Neural cell (in vitro differentiated cells): Measurements from ENCODE around the gene LRRC45. TPM values are rescaled to one million over a fixed set of nuclear protein-coding genes. Genes with fewer than 3 reads are reported as not detected.

Experiments
- H2AFZ ChIP-seq: fragments of 200-600, 300-800 bp; sonication (generic), shearing (Covaris generic); 2 replicates; pipeline ENCODE4 v1.6.0; 2014; ENCODE audit warnings: low read depth, mild to moderate bottlenecking, antibody characterized with exemption, low read length, moderate library complexity
- H3F3A ChIP-seq: fragments of 200-600 bp; shearing (Covaris generic); 2 replicates; pipeline ENCODE4 v1.6.1; 2016; ENCODE audit warnings: mild to moderate bottlenecking, moderate library complexity, mixed read lengths, antibody characterized with exemption, low read length; ENCODE audit not compliant: insufficient read depth, poor library complexity, severe bottlenecking
- H3K27ac ChIP-seq: fragments of 200-600, 300-800 bp; sonication (generic), shearing (Covaris generic); 2 replicates; pipeline ENCODE4 v1.5.1; 2014; ENCODE audit warnings: mild to moderate bottlenecking, low read length, moderate library complexity
- H3K27me3 ChIP-seq: fragments of 300-800, 200-600 bp; sonication (generic), shearing (Covaris generic); 2 replicates; pipeline ENCODE4 v1.6.0; 2014; ENCODE audit warnings: mild to moderate bottlenecking, low read depth, low read length, moderate library complexity; ENCODE audit not compliant: insufficient read depth
- H3K36me3 ChIP-seq: fragments of 300-800, 200-600 bp; sonication (generic), shearing (Covaris generic); 2 replicates; pipeline ENCODE4 v1.5.1; 2014; ENCODE audit warnings: mild to moderate bottlenecking, antibody characterized with exemption, low read length, moderate library complexity; ENCODE audit not compliant: insufficient read depth
- H3K4me2 ChIP-seq: fragments of 300-800, 200-600 bp; sonication (generic), shearing (Covaris generic); 2 replicates; pipeline ENCODE4 v1.6.0; 2014; ENCODE audit warnings: mild to moderate bottlenecking, low read length
- H3K4me3 ChIP-seq: fragments of 300-800, 200-600 bp; sonication (generic), shearing (Covaris generic); 2 replicates; pipeline ENCODE4 v1.5.1; 2014; ENCODE audit warnings: mild to moderate bottlenecking, low read length, moderate library complexity
- H3K79me2 ChIP-seq: fragments of 200-600 bp; shearing (Covaris generic); replicated peaks from 2 replicates; pipeline ENCODE4 v1.6.0; 2014; ENCODE audit warnings: mild to moderate bottlenecking, low read length, moderate library complexity; ENCODE audit not compliant: insufficient read depth
- H3K9ac ChIP-seq: fragments of 300-800, 200-600 bp; sonication (generic), shearing (Covaris generic); 2 replicates; pipeline ENCODE4 v1.6.1; 2016; ENCODE audit warnings: mild to moderate bottlenecking, low read length, mixed read lengths
- H3K9me2 ChIP-seq: fragments of 200-600 bp; shearing (Covaris generic); 2 replicates; pipeline ENCODE4 v1.6.1; 2016; ENCODE audit warnings: mild to moderate bottlenecking, low read length, mixed read lengths; ENCODE audit not compliant: insufficient read depth
- H3K9me3 ChIP-seq: fragments of 200-600, 300-800 bp; sonication (generic), shearing (Covaris generic); 2 replicates; pipeline ENCODE4 v1.6.1; 2016; ENCODE audit warnings: mild to moderate bottlenecking, mixed run types, low read length, moderate library complexity, mixed read lengths
- H4K20me1 ChIP-seq: fragments of 200-600 bp; shearing (Covaris generic); 2 replicates; pipeline ENCODE4 v1.6.1; 2016; ENCODE audit warnings: mild to moderate bottlenecking, mixed run types; ENCODE audit not compliant: insufficient read depth
- CTCF ChIP-seq: fragments of 450-650 bp; IDR thresholded peaks from 2 replicates; pipeline ENCODE4 v1.5.1; 2014; ENCODE audit warnings: antibody characterized with exemption, mild to moderate bottlenecking, moderate library complexity; ENCODE audit not compliant: poor library complexity, severe bottlenecking
- EP300 ChIP-seq: fragments of 450-650 bp; conservative IDR thresholded peaks from 2 replicates; pipeline ENCODE4 v1.6.1; 2014; ENCODE audit warnings: antibody characterized with exemption, mild to moderate bottlenecking, moderate library complexity; ENCODE audit not compliant: poor library complexity, severe bottlenecking
- EZH2 ChIP-seq: fragments of 200-600, 300-800 bp; shearing (Covaris generic), sonication (generic); IDR thresholded peaks from 2 replicates; pipeline ENCODE4 v1.6.1; 2014; ENCODE audit warnings: antibody characterized with exemption, low read length, borderline replicate concordance, mild to moderate bottlenecking; ENCODE audit not compliant: insufficient read depth, poor library complexity, severe bottlenecking
- MXI1 ChIP-seq: fragments of 450-650 bp; conservative IDR thresholded peaks from 2 replicates; pipeline ENCODE4 v1.6.1; 2014; ENCODE audit warnings: antibody characterized with exemption, mild to moderate bottlenecking; ENCODE audit not compliant: poor library complexity, severe bottlenecking
- POLR2AphosphoS5 ChIP-seq: IDR thresholded peaks from 2 replicates; pipeline ENCODE4 v1.6.1; 2012
- RAD21 ChIP-seq: fragments of 450-650 bp; conservative IDR thresholded peaks from 2 replicates; pipeline ENCODE4 v1.6.1; 2014; ENCODE audit warnings: antibody characterized with exemption, mild to moderate bottlenecking, moderate library complexity
- REST ChIP-seq: IDR thresholded peaks from 2 replicates; pipeline ENCODE4 v1.6.1; 2012; ENCODE audit warnings: borderline replicate concordance
- SMC3 ChIP-seq: fragments of 450-650 bp; conservative IDR thresholded peaks from 2 replicates; pipeline ENCODE4 v1.6.1; 2014; ENCODE audit warnings: antibody characterized with exemption, mild to moderate bottlenecking, moderate library complexity; ENCODE audit not compliant: poor library complexity
- TAF1 ChIP-seq: IDR thresholded peaks from 2 replicates; pipeline ENCODE4 v1.6.1; 2012; ENCODE audit warnings: low read depth
- polyA plus RNA-seq: library from polyadenylated mRNA; depleted of rRNA; stranded (reverse); fragments of >200 nt; gene quantifications from 2 replicates; pipeline ENCODE4 v1.2.3, GENCODE V29; 2014

The LRRC45 gene
- polyA plus RNA-seq, 1 donor from 2014 or later: 51.7 TPM

GRCh38 chr17:82045936-82046484 lies 22.9 kb downstream of the LRRC45 start:
- H3K9ac ChIP-seq: no peak overlapping the region
- H3K27me3 ChIP-seq: no peaks in the 10 kb centered on the region
- H3K9me3 ChIP-seq: no peaks in the 10 kb centered on the region
- H2AFZ ChIP-seq: no peak overlapping the region
- no peak for TF ChIP-seq POLR2AphosphoS5
- TF ChIP-seq RAD21: no peak
- TF ChIP-seq TAF1: no peak
- TF ChIP-seq EP300: no peak
- no peak for TF ChIP-seq EZH2
- no peak for TF ChIP-seq MXI1
- TF ChIP-seq SMC3: no peak
- no peaks in the 10 kb centered on the region for H3K36me3 ChIP-seq
- H3K4me3 ChIP-seq: no peak overlapping the region
- H3F3A ChIP-seq: no peaks in the 10 kb centered on the region
- H3K9me2 ChIP-seq: no peaks in the 10 kb centered on the region
- H3K27ac ChIP-seq: no peak overlapping the region
- H4K20me1 ChIP-seq: no peaks in the 10 kb centered on the region
- H3K4me2 ChIP-seq: no peak overlapping the region
- H3K79me2 ChIP-seq: no peaks in the 10 kb centered on the region

GRCh38 chr17:82046903-82047302 lies 23.8 kb downstream of the LRRC45 start:
- Histone ChIP-seq H3K27ac (no peak overlapping the region), H3K4me2 (no peak overlapping the region), H3K4me3 (no peak overlapping the region), H3K79me2 (no peaks in the 10 kb centered on the region), H3K9me3 (no peaks in the 10 kb centered on the region), H3K9ac (no peak overlapping the region), H4K20me1 (no peaks in the 10 kb centered on the region), H3F3A (no peaks in the 10 kb centered on the region), H3K9me2 (no peaks in the 10 kb centered on the region), H3K27me3 (no peaks in the 10 kb centered on the region), H2AFZ (no peak overlapping the region), H3K36me3 (no peaks in the 10 kb centered on the region)
- TF ChIP-seq EZH2 (no peak), CTCF (no peak), TAF1 (no peak), EP300 (no peak), REST (no peak), SMC3 (no peak), MXI1 (no peak), POLR2AphosphoS5 (no peak), RAD21 (no peak)
